DOHH2 (cell line): ENCODE results near the gene VPREB3.

Experiments
- EZH2phosphoT487 ChIP-seq: fragments of 200-600 bp; sonication (generic); IDR thresholded peaks from 2 replicates; pipeline ENCODE4 v1.6.1; 2017; ENCODE audit warnings: borderline replicate concordance, mild to moderate bottlenecking, antibody characterized with exemption, low read length, moderate library complexity, mixed read lengths
- TF ChIP-seq, protein P1 (sequence below): fragments of 200-600 bp; sonication (generic); IDR thresholded peaks from one replicate; pipeline ENCODE4 v1.5.1; 2014; ENCODE audit warnings: antibody characterized with exemption, mild to moderate bottlenecking, low read depth, low read length; ENCODE audit not compliant: poor library complexity, severe bottlenecking

DNA sequence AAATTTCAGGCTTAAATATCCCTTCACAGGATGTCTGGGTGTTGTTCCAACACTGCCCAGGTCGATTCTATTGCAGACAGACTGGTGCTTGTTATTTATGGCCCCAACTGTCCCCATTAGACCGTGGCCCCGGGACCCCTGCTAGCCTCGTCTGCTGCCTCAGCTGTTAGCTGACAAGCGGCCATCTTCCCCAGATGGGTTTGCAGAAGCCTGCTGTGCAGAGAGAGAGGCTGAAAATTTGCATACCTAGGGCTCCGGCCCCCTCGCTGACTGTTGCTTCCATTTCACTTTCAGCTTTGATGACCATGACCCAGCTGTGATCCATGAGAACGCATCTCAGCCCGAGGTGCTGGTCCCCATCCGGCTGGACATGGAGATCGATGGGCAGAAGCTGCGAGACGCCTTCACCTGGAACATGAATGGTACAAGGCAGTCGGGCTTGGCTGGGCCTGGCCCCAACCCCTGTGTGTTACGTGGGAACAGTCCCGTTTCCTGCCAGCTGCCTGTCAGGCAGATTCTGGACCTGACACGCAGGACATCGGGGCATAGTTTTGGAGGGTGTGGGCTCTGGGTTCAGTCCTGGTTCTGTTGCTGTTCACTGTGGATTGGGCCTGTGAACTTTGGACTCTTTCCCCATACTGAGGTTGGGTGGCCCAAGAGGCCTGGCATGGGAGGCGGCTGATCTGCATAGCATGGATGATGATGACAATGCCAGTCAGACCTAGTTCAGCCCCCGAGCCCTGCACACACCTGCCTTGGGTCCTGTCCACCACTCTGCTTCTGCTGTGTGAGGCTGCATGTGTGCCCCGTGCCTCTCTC, 49.0 kb upstream of the VPREB3 start:
- TF ChIP-seq, protein P1, sequence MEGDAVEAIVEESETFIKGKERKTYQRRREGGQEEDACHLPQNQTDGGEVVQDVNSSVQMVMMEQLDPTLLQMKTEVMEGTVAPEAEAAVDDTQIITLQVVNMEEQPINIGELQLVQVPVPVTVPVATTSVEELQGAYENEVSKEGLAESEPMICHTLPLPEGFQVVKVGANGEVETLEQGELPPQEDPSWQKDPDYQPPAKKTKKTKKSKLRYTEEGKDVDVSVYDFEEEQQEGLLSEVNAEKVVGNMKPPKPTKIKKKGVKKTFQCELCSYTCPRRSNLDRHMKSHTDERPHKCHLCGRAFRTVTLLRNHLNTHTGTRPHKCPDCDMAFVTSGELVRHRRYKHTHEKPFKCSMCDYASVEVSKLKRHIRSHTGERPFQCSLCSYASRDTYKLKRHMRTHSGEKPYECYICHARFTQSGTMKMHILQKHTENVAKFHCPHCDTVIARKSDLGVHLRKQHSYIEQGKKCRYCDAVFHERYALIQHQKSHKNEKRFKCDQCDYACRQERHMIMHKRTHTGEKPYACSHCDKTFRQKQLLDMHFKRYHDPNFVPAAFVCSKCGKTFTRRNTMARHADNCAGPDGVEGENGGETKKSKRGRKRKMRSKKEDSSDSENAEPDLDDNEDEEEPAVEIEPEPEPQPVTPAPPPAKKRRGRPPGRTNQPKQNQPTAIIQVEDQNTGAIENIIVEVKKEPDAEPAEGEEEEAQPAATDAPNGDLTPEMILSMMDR: no peak
- no peak for TF ChIP-seq EZH2phosphoT487
